NCI-H1105 (cell line): ENCODE measurements around the gene SLC25A6.
"Not testable (repeated sequence)": the region's sequence is repeated elsewhere in the genome, so short reads cannot be mapped to it uniquely, and the experiment has no call there.

Experiments used
- DNase-seq: peaks from one replicate; lab custom pipeline; 2025; lab: John Stamatoyannopoulos, UW

SLC25A6 gene

GRCh38 chrX:1389993-1390285 is 2.0 kb downstream of the SLC25A6 start:
- DNase-seq, result no peak

- no peak for DNase-seq
These were observed 2.5 kb downstream of the SLC25A6 start for GRCh38 chrX:1389181-1389992.

- no peak for DNase-seq
These were observed 3.3 kb downstream of the SLC25A6 start for GRCh38 chrX:1388651-1389050.

GRCh38 chrX:1387141-1387776 is 4.7 kb downstream of the SLC25A6 start:
- no peak for DNase-seq

- DNase-seq, result no peak
These were observed 5.4 kb downstream of the SLC25A6 start for GRCh38 chrX:1386338-1387127.

- no peak for DNase-seq
These were observed 6.4 kb downstream of the SLC25A6 start for GRCh38 chrX:1385253-1386223.

- no peak for DNase-seq
These were observed 7.2 kb downstream of the SLC25A6 start for GRCh38 chrX:1384658-1385252.

GRCh38 chrX:1380672-1381233 is 11.2 kb downstream of the SLC25A6 start:
- no peak for DNase-seq

- no peak for DNase-seq
These were observed 13.6 kb downstream of the SLC25A6 start for GRCh38 chrX:1378306-1378759.

GRCh38 chrX:1368385-1368698 is 23.6 kb downstream of the SLC25A6 start:
- DNase-seq, result no peak

- DNase-seq, result not testable (repeated sequence)
These were observed 25.6 kb downstream of the SLC25A6 start for GRCh38 chrX:1366363-1366762.

- no peak for DNase-seq
These were observed 30.0 kb downstream of the SLC25A6 start for GRCh38 chrX:1361910-1362309.

GRCh38 chrX:1361275-1361674 is 30.6 kb downstream of the SLC25A6 start:
- DNase-seq, result no peak

GRCh38 chrX:1360171-1360570 is 31.7 kb downstream of the SLC25A6 start:
- no peak for DNase-seq

- DNase-seq, result no peak
These were observed 32.4 kb downstream of the SLC25A6 start for GRCh38 chrX:1359477-1359873.

- no peak for DNase-seq
These were observed 33.0 kb downstream of the SLC25A6 start for GRCh38 chrX:1358793-1359476.

GRCh38 chrX:1357993-1358392 is 33.9 kb downstream of the SLC25A6 start:
- DNase-seq, result no peak

- DNase-seq, result no peak
These were observed 36.5 kb downstream of the SLC25A6 start for GRCh38 chrX:1355131-1356046.
